Measurements from ENCODE around the gene RAB3A.
"Not testable (repeated sequence)": the region's sequence is repeated elsewhere in the genome, so short reads cannot be mapped to it uniquely, and the experiment has no call there.

The RAB3A gene

DNA sequence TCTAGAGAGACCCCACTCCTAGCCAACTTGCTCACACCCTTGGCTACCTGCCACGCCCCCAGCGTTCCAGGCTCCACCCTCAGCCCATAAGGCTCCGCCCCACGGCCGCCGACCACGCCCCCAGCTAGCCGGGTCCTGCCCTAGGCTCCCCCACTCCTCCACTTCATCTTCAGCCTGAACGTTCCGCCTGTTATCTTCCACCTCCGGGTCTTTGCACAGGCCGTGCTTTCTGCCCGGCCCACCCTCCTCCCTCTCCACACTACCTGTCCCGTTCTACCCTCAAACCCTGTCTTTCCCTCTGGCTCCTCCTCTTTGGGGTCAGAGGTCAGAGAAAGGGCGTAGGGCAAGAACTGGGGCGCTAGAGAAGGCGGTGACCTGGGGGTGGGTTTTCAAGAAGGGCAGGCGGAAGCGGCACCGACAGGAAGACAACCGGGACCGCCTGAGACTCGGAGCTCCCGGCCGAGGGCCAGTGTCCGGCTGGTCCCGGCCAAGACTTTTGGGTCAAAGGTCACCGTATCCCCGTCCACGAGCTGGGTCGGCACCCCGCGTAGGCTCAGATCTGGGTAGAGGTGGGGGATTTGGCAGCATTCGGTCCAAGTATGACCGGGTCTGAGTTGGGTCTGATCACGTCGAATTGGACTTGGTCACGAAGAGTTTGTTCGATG, 20.1 kb upstream of the RAB3A start:
- DNase-seq (ENCODE audit: low read depth in 2 of 2) = peak in 1 of 2 donors; percentile 21

DNA sequence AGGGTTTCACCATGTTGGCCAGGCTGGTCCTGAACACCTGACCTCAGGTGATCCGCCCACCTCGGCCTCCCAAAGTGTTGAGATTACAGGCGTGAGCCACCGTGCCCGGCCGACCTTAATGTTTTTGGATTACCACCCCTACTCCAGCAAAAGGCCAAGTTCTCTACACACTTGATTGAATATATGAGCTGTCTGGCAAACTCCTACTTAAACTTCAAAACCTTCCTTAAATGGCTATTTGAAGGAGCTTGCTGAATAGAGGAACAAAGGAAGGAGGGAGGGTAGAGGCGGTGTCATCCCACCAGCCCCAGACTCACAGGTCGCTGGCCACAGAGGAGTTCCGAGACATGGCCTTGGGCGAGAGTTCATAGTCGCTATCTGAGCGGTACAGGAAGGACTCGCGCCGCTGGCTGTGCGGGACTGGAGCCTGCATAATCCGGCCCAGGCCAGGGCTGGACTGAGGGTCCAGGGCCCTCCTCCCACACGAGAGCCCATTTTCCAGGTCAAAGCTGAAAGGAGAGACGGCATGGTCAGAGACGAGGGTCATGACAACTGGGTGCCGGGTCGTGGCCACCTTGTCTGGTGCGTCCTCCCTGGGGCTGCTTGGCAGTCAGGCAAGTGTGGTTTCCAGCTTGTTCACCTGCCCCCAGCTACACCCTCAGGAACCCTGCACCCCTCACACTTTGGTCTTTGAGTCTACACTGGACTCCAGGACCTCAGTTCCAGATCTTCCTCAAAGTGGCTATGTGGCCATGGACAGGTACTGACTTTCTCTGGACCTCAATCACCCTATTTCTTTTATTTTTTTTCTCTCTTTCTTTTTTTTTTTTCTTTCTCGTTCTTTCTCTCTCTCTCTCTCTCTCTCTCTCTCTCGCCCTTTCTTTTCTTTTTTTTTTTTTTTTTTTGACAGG, 18.2 kb upstream of the RAB3A start:
- DNase-seq (ENCODE audit: low read depth in 2 of 2) = no peak

DNA sequence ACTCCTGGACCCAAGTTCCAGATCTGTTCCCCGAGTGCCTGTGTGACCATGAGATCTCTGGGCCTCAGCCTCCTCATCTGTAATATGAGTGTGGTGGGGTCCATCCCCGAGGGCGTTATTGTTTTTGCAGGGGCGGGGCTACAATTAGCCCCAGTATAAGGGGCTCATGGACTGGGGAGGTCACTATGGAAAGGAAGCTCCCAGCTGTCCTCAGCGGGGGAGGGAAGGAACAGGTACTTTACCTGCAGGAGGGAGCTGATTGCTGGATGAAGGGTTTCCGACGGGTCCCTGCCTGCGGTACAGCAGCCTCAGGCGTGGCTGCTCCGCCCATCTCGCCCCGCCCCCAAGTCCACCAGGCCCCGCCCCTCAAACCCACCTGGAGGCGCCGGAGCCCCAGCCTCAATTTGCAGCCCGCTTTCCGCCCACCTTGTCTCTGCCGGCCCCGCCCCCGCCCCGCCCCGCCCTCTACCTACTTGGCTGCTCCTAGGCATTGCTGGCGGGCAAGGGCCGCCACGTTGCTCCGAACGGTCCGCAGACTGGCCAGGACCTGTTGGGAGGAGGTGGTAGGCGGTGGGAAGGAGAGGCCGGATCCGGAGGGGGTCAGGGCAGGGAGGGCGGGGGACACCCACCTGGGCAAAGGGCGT, 16.9 kb upstream of the RAB3A start:
- DNase-seq (ENCODE audit: low read depth in 2 of 2) = no peak

DNA sequence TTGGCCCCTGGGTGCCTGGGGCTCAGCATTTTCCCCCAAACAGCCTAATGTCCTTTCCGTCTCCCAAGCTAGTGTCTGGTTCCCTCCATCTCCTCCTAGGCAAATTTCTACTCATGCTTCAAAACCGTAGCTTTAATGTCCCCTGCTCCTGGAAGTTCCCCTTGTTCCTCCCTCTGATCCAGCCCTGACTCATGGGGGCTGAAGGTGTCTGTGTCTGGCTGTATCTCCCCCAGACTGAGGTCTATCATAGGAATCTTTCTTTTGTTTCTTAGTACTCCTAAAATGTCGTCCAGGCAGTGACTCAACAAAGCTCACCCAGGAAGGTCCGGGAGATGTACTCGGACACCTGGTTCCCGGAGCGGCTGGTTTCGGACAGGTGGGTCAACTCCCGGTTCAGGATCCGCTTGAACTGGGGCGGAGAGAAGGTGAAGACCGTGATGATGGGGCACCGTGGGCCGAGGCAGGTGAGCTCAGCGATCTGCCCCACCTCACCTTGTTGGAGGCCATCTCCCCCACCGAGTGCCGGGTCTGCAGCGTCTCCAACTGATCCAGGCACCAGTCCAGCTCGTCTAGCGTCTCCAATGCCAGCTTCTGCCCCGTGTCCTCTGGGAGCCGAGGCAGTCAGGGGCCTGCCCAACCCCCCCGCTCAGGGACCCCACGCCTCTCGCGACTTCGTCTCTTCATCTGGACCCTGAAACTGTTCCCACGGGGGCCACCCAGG, 16.2 kb upstream of the RAB3A start:
- no peak for DNase-seq (ENCODE audit: low read depth in 2 of 2)

DNA sequence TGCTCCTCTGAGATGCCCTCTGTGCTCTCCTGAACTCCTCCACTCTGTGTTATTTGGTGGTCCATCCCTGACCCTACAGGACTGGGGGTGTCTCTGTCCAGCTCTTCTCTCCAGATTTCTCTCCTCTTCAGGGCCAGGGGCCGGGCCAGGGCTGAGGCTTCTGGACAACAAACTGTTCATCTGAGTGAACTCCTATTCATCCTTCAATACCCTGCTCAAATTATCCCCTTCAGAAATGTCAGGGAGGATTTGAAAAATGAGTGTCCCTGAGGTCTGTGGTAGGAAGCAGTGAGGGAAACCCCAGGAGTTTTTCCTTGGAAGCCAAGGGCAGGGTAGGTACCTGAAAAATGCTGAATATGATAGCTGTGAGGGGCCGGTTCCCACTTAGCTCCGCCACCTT, 14.8 kb upstream of the RAB3A start:
- no peak for DNase-seq (ENCODE audit: low read depth in 2 of 2)

DNA sequence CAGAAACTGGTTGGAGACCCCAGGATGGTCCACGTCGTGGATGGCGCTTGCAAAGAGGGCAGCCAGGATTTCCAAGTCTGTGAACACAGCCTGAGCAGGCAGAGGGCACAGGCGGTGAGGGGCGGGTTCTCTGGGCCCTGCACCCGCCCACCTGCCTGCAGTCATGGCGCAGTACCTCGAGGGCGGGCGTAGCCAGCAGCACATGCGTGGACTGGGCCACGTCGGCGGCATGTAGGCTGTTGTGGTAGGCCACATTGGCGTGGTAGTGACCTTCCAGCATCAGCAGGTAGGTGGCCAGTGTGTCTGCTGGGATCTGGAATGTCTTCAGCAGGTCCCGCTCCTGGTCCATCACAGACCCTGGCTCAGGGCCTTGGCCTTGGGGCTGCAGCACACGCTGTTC, 14.3 kb upstream of the RAB3A start:
- DNase-seq (ENCODE audit: low read depth in 2 of 2) = no peak

DNA sequence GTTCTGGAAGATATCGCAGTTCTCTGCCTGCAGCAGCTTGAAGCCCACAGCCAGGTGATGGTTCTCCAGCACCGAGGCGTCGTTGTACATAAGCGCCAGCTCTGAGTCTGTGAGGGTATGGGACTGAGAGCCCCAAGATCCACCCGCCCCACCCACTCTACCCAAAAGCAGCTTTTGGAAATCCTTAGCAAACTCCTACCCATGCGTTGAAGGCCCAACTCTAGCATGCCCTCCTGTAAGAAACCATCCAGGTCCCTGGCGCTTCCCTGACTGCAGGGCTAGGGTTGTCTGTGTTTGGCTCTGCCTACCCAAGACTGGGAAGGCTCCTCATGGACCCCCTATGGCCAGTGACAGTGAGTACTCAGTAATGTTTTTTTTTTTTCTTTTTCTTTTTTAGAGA, 12.9 kb upstream of the RAB3A start:
- DNase-seq (ENCODE audit: low read depth in 2 of 2) = no peak

DNA sequence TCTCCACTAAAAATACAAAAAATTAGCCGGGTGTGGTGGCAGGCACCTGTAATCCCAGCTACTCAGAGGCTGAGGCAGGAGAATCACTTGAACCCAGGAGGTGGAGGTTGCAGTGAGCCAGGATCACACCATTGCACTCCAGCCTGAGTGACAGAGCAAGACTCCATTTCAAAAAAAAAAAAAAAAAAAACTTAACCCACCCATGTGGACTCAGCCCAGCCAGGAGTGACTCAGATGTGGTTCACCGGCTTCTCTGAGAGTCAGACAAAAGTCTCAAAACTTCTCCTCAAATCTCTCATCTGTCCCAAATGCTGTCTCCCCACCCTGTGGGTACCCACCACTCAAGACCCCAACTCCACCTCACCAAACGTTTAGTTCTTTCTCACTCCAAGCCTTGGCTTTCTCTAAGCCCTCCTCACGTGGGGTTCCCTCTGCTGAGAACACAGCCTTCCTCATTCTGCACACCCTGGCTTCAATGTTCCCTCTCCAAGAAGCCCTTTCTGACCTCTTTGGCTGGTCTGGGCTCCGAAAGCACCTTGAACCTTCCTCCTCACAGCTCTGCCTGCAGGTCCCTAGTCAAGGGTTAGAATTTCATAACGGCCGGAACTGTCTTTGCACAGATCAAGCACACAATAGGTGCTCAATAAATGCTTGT, 11.1 kb upstream of the RAB3A start:
- no peak for DNase-seq (ENCODE audit: low read depth in 2 of 2)

DNA sequence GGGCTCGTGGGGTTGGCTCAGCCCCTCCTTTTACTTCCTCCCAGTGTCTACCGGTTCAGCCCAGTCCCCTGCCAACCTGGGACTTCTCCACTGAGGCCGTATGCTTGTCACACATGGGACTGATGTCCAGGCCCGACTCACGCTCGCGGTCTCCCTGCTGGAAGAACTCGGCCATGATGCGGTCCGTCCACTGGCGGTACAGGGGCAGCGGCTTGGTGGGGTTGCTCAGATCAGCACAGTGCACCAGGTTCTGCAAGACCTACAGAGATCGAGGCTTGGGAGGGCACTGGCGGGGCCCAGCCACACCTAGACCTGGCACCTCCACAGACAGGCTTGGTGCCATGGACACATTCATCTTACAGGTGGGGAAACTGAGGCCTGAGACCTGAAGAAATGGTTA, 7.8 kb upstream of the RAB3A start:
- DNase-seq (ENCODE audit: low read depth in 2 of 2) = no peak

DNA sequence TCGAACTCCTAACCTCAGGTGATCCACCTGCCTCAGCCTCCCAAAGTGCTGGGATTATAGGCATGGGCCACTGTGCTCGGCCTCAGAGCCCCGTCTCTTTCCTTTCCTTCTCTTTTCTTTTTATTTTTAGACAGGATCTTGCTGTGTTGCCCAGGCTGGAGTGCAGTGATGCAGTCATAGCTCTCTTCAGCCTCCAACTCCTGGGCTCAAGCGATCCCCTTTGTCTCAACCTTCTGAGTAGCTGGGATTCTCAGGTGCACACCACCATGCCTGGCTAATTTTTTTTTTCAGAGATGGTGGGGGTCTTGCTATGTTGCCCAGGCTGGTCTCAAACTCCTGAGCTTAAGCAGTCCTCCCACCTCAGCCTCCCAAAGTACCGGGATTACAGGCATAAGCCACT, 6.1 kb upstream of the RAB3A start:
- DNase-seq (ENCODE audit: low read depth in 2 of 2) = not testable (repeated sequence)

DNA sequence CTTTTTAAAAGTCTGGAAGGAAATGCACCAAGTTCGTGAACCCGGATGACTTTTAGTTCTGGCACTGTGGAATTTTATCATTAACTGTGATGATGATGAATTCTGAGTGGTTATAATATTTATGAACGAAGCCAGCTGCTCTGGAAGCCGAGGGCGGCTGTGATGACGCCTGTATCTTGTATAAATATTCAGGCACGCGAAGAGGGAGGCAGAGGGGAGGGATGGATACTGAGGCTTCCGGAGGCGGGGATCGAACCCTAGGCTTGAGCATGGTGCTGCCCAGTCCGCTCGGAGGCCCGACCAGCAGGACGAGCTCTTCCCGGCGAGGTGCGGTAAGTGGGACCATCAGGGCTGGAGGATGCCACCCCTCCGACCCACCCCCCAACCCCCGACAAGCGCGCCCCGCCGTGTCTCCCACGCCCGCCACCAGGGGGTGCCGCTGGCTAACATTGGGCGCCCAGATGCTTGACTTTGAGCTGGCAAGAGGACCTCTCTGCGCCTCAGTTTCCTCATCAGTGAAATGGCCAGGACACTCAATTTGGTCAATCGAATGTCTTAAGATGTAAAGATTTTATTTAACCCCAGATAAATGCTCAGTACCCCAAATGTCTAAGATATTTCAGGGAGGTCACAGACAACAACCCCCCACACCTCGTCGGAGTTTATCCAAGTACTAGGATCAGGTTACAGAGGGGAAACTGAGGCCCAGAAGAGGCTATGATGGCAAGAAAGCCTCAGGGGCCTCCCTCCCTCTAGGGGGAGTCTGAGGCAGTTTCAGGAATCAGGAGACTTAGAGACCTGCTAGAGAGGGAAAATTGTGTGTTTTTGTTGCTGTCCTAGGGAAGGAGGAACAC, 4.5 kb upstream of the RAB3A start:
- peak in 1 of 2 donors; percentile 57 for DNase-seq (ENCODE audit: low read depth in 2 of 2)

DNA sequence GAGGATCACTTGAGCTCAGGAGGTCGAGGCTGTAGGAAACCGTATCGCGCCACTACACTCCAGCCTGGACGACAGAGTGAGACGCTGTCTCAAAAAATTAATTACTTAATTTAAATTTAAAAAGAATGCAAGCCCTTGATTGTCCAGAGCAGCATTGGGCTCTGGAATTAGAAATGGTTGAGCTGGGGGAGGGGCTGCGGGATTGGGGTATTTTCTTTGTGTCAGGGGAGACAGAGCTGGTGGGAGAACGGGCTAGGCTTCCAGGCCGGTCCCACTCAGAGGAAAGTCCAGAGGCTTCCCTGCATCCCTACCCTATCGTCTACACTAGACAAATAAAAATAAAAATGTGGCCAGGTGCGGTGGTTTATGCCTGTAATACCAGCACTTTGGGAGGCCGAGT, 2.2 kb upstream of the RAB3A start:
- no peak for DNase-seq (ENCODE audit: low read depth in 2 of 2)

DNA sequence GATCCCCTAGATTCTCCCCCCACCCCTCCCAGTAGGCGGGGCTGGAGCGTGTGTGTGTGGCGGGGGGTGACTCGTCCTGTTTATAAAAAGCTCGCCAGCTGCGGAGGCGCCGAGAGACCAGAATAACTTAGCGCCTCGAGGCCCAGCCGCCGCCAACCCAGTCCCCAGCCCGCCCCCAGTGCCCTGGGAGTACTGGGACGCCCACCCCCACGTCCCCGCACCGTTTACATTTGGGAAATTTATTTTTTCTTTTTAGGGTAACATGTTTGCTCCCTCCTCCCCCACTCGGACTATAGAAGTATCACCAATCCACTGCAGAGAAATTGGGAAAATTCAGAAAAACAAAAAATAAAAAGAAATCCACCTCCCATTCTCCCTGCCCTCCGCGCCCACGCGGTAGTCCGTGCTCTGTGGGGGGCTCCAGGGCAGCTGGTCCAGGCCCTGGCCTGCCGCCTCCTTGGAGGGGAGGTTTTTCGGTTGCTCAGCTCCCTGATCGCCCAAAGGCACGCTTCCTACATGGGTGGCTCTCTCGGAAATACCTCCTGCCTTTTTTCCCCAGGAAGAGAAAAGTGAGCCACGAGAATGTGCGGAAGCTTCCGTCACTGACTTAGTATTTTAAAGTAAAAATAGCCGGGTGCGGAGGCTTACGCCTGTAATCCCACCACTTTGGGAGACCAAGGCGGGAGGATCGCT, 1.5 kb upstream of the RAB3A start:
- peak in 1 of 2 donors; percentile 38 for DNase-seq (ENCODE audit: low read depth in 2 of 2)

DNA sequence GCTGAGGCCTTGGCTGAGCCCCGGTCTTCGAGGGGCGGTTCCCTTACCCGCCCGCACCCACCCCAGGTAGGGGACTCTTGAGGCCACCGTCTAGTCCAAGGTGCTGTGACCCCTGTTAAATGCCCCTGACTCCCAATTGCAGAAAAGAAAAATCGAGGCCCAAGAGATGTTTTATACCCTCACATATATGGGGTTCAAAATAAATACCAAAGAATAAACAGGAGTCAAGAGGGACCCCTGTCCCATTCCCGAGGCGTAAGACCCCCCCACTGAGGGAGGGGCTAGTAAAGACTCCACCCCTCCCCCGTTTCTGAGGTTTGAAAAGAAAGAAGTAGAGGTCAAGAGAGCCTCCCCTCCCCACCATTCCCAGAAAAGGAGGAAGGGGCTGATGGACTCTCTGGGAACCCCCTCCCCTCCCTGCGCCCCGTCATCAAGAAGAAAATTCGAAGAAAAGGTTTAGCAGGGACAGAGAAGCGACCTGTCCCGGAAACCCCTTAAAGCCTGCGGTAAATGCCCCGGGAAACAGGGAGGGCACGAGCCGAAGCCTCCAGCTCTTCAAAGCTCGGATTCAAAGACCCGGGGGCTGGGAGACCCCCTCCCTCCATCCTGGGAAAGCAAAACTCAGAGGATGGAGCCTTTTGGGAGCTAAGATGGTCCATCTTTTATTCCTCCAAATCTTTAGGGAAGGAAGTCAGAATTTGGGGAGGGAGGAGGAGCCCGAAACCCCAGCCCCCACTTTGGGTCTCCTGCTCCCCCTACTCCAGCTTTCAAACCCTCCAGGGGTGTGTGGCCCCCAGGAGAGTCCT, 755 bp upstream of the RAB3A start:
- peak in 1 of 2 donors; percentile 44 for DNase-seq (ENCODE audit: low read depth in 2 of 2)

DNA sequence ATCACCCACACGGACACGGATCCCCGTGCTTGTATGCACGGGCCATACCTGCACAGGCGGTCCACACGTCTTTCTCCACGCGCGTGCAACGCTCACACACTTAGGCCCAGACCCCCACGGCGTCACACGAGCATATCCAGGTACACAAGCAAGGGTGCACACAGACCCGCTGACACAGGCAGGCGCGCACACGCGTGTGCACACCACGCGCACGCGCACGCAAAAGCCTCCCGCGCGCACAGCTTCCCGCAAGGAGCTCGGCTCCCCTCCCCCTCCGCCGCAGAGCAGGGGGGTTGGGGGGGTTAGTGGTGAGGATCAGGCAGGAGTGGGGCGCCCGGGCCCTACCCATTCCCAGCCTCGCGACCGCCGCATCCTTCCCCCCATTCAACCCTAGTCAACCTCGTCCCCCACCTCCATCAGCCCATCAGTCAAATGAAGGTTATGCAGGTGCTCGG, 407 bp downstream of the RAB3A start:
- DNase-seq (ENCODE audit: low read depth in 2 of 2) = peak in 1 of 2 donors; percentile 29

DNA sequence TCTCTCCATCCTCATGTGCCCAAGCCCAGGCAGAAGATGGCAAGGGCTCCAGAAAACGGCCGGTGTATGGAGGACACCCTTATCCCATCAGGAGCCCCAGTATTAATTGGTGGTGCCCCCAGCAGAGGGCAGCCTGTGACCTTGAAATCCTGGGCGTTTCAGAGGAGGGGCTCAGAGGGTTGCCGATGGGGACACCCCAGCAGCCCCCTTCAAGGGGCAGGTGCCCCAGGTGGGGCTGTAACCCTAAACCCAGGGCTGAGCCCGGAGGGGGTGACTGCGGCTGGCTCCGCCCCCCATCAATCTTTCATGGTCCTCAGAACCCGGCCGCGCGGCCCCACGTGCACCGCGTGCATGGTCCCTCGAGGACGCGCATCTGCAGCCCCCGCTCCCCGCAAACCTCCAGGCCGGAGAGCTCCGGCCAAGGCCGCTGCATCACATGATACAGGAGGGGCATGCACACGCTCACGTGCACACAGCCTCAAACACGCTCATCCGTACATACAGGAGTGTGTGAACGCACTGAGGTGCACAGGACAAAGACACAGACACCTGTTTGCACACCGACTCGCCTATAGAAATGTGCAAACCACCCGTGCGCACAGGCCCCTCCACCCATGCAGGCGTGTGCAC, 949 bp downstream of the RAB3A start:
- no peak for DNase-seq (ENCODE audit: low read depth in 2 of 2)

DNA sequence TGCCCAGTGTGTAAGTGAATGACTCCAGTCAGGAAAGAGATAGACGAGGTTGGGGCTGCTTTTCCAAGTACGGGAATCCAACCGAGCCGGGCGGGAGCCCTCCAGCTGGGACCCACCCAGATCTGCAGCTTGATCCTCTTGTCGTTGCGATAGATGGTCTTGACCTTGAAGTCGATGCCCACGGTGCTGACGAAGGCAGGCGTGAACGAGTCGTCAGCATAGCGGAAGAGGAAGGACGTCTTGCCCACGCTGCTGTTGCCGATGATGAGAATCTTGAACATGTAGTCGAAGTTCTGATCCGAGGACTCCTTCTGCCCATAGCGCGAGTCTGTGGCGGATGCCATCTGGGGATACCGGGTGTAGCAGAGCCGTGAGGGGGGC, 1.5 kb downstream of the RAB3A start:
- DNase-seq (ENCODE audit: low read depth in 2 of 2) = no peak

DNA sequence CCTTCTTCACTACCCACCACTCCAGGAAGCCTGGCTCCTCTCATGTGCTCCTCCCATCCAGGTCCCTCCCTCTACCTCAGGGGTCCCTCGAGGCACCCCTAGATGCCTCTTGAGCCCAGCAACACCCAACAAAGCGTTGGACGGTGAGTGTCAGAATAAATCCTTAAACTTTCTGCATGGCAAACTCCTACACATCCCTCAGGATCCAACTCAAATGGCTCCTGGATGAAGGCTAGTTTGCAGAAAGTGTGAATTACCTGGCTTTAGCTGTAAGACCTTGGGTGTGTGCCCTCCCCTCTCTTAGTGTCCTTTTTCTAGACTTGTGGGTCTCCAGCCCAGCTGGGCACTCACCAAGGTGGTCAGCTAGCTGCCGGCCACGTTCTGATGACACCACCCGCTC, 5.5 kb downstream of the RAB3A start:
- DNase-seq (ENCODE audit: low read depth in 2 of 2) = no peak

DNA sequence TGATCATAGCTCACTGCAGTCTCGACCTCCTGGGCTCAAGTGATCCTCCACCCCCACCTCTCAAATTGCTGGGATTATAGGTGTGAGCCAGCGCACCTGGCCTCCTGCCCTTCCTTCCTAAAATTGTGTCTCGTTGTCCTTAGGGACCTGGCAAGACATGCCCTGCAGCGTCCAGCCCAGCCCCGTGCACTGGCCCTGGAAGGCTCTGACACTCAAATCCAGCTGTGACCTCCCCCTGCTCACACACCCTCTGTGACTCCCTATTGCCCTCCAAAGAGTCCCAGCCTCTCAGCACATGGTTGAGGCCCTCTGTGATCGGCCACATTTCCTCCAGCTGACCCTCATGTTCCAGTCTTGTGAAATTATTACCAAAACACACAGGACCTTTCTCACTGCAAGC, 5.9 kb downstream of the RAB3A start:
- no peak for DNase-seq (ENCODE audit: low read depth in 2 of 2)
